T1000 (cell line): ENCODE data around the gene STAT4.

Source experiments
- DNase-seq: peaks from one replicate; lab custom pipeline; 2025; ENCODE audit warnings: mixed read lengths; lab: John Stamatoyannopoulos, UW

Gene STAT4

DNA sequence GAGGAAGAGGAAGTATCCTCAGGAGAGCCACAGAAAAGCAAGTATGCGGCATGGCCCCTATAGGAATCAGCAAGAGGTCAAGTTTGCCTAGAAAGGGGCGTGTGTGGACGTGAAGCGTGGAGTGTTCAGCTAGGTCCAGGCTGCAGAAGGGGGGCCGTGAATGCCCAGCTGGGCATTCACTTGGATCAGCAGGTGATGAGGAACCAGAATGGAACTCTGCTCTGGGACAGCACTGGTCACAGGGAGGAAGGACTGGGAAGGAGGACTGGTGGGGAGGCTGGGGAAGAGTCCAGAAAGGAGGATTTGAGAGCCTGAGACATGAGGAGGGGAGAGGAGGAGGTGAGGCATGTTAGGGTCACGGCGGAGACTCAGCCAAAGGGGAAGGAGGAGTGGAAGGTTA lies 156.6 kb downstream of the STAT4 start:
- no peak for DNase-seq

DNA sequence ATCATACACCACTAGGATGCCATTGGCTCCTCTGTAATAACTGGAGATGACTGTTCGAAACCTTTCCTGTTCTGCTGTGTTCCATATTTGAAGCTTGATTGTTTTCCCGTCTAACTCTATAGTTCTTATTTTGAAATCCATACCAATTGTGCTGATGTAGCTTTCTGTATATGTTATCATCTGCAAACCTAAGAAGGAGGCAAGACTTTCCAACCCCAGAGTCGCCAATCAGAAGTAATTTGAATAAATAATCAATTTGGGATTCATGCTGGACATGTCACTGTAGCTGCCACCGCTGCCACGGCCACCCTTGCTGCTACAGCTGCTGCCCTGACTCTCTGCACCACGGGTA lies 157.5 kb downstream of the STAT4 start:
- no peak for DNase-seq

DNA sequence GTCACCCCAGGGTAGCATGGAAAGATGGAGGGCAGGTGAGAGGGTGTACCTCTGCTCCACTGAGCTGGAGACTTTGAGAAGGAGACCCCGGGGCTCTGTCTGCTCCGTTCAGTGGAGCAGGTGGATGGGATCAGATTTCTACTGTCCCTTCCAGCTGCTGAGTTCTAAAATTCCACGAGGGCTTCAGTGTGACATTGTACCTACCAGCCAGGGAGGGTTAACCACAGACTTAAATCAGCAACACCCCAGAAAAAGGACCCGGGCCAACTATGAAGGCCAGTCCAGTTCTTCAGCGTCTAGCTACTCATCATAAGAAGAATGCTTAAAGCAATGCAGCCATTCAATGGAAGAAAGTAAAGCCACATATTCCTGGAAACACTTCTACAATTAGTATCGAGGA lies 160.7 kb downstream of the STAT4 start:
- DNase-seq = no peak

GRCh38 chr2:190988910-190989309 lies 161.9 kb downstream of the STAT4 start:
- no peak for DNase-seq

DNA sequence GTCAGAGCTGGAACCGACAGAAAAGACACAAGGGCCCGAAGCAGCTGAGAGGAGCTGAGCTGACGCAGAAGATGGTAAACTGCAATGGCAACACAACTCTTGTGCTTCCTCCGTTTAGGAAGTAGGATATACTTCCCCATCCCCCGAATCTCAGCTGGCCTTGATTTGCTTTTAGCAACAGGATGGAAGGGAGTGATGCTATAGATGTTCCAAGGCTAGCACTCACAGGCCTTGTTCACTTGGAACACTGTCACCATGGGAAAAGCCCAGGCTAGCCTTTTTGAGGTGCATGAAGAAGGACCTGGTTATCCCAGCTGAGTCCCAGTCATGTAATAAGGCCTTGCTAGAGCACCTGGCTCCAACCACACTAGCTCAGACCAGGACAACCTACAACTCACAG lies 162.9 kb downstream of the STAT4 start:
- no peak for DNase-seq

GRCh38 chr2:190987116-190987515 lies 163.7 kb downstream of the STAT4 start:
- no peak for DNase-seq

DNA sequence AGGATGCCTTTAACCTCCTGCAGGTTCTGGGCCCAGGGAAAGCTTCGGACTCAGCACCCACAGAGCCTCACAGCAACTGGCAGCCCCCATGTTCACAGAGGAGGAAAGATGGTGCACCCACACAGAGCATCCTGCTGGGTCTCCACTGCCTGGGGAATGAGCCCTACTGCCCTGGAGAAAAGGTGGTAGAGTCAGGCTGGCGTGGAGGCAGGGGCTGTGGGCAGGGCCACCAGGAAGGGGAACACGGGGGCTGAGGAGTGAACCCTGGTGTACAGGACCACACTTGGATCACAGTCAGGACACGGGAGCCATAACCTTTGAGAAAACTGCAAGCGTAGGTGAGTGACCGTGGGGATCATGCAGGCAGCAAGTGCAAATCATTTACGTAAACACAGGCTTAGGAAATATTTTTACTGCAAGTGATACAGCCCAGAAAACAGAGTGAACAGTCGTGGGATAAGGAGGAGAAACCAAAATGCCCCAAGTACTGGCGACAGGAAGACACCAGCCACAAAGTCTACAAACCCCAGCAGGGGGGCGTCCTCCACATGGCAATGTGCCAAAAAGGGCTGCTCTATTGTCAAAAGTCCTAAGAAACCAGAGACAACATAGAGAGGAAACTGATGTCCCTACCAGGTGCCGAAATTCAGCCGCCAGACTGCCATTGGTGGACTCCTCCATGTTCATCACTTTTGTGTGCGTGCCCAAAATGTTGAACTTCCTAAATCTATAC lies 164.4 kb downstream of the STAT4 start:
- no peak for DNase-seq

DNA sequence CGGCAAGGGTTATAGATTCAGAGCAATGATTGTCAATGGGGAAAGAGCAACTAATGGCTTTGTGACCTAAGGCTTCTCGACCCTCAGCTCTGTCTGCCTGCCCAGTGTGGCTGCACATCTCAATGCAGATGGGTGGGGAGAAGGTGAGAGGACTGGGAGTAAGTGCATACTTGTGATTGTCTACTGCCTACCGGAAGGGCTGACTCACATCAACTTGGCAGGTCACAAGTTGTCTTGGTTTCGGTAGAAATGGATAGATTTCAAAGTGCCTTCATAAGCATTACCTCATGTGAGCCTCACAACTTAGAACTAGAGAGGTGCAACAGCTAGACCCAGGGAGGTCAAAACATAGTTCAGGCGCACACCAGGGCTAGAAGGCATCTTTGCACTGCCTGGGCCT lies 166.2 kb downstream of the STAT4 start:
- no peak for DNase-seq

DNA sequence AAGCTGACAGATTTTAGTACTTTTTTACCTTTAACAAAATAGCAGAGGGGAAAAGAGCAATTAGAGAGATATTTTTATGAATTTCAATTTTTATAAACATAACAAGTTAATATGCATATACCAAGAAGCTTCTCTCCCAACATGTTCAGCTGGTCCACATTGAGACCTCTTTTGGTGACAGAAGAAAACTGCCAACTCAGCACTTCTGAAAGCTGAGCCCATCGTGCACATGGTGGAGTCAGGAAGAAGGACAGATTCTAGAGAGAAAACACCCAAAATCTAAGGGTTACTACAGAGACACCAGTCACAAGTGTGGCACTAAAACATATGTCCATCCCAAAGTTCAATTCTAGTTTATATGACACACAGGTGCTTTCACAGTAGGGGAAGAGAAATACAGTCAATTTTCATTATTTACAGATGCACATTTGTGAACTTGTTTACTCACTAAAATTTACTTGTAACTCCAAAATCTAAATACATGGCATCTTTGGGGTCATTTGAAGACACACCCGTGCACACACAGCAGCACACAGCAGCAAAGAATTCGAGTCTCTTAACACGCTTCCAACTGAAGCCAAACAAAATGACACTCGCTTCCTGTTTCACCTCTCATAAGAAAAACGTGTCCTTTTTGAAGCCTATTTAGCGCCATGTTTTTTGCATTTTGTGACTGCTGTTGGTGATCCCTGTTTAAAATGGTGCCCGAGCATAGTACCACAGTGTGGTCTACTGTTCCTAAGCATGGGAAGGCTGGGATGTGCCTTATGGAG lies 168.3 kb downstream of the STAT4 start:
- no peak for DNase-seq

DNA sequence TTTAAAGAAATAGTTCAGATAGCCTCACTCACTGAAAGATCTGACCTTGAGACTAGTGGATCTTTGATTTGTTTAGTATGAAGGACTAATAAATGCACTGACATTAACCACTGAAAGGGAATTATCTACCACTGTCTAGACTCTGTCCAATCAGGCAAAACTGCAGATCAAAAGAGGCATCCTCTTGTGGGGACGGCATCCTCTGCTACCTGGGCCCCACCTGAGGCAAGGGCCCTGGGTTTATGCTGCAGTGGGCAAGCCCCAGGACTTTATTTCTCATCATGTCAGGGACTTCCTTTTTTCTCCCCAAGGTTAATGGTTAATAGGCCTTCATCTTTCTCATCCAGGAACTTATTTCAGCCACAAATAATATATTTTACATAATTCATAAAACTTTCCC lies 169.1 kb downstream of the STAT4 start:
- no peak for DNase-seq

GRCh38 chr2:190981333-190981732 lies 169.5 kb downstream of the STAT4 start:
- no peak for DNase-seq

GRCh38 chr2:190980630-190981209 lies 170.1 kb downstream of the STAT4 start:
- no peak for DNase-seq

DNA sequence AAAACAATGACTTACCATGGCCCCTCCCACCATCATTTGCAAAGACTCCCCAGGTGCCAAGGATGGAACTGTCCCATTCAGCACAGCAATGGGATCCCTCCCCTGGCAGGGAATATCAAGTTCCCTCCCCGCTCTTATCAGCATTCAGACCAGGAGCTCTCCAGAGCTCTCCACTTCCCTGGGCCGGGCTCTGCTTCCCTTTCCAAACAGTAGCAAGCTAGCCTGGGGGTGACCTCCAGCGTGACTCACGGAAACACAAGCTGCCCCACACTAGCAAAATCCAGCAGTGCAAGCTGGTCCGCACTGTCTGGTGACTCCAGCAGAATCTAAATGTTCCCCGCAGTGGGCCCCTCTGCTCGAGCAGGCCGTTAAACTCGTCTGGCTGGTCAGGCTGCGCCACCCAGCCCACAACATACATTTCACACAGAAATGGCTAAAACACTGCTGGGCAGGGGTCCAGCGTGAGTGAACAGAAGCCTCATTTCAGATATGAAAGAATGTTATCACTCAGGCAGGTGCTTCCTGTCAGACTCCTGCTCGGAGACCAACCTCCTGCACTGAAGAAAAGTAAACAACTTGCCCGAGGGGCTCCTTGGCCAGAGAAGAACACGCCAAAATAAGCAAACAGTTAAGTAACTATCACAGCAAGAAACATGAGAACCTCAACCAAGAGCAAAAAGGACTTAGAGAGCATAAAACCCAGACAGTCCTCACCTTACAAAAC lies 170.7 kb downstream of the STAT4 start:
- DNase-seq = no peak
